Mucosa of descending colon (tissue), 3 donors: Measurements from ENCODE around the gene RAB3GAP1. TPM values are rescaled to one million over a fixed set of nuclear protein-coding genes. Genes with fewer than 3 reads are reported as not detected.
A peak's percentile ranks its signal among the peaks of the same experiment; 100 is the strongest.
"Not testable (repeated sequence)": the region's sequence is repeated elsewhere in the genome, so short reads cannot be mapped to it uniquely, and the experiment has no call there.

Experiments used
- ATAC-seq: fragments of 200-7000 bp; cut with Tn5 transposase; one replicate; pipeline ENCODE4 v1.9.1; 2020; ENCODE audit warnings: mild to moderate bottlenecking, moderate library complexity
- DNase-seq, 3 donors: peaks; one replicate each; pipeline ENCODE4 v3.0.0-alpha.2; 2020
- H3K36me3 ChIP-seq: fragments of 200-600 bp; one replicate; pipeline ENCODE4 v1.8.0; 2021; ENCODE audit warnings: low read depth, mild to moderate bottlenecking
- H3K4me1 ChIP-seq: fragments of 200-600 bp; one replicate; pipeline ENCODE4 v1.8.0; 2021; ENCODE audit warnings: low read depth, mild to moderate bottlenecking
- H3K4me3 ChIP-seq: fragments of 200-600 bp; one replicate; pipeline ENCODE4 v1.8.0; 2021; ENCODE audit warnings: mild to moderate bottlenecking
- H3K9me3 ChIP-seq: fragments of 200-600 bp; one replicate; pipeline ENCODE4 v1.8.0; 2021; ENCODE audit warnings: mild to moderate bottlenecking
- intact Hi-C, 2 donors: fragments of 100-400 bp; cut with DNase I in 1 of 2; cut with micrococcal nuclease in 1 of 2; formaldehyde crosslinking; loops; one replicate each; pipeline versions ENCODE4 v1.11.0 to v1.11.1; 2022; cut with DNase I, micrococcal nuclease
- total RNA-seq, 3 donors: library from RNA; stranded (reverse); fragmentation: NEBNext Ultra II Directional in 2 of 3; extraction: Animal tissue kit (Norgen Biotek cat#: 25700) in 2 of 3; gene quantifications; one replicate each; pipeline versions ENCODE4 v1.2.1 to v1.2.4, GENCODE V29; 2021 to 2023
- TF ChIP-seq, protein P1 (sequence below): fragments of 200-600 bp; IDR thresholded peaks from one replicate; pipeline ENCODE4 v1.8.0; 2022; ENCODE audit warnings: antibody characterized with exemption, mild to moderate bottlenecking
- donor health status: DM: no; HTN: no; CAD: no; lungs with moderate emphysema.
- donor health status: DM: no; HTN: no; CAD: no.
- donor health status: DM: no; HTN: yes; CAD: no.

The RAB3GAP1 gene
- total RNA-seq, 3 donors from 2014 or later = 37.5 to 60.1 (median 43.0) TPM

DNA sequence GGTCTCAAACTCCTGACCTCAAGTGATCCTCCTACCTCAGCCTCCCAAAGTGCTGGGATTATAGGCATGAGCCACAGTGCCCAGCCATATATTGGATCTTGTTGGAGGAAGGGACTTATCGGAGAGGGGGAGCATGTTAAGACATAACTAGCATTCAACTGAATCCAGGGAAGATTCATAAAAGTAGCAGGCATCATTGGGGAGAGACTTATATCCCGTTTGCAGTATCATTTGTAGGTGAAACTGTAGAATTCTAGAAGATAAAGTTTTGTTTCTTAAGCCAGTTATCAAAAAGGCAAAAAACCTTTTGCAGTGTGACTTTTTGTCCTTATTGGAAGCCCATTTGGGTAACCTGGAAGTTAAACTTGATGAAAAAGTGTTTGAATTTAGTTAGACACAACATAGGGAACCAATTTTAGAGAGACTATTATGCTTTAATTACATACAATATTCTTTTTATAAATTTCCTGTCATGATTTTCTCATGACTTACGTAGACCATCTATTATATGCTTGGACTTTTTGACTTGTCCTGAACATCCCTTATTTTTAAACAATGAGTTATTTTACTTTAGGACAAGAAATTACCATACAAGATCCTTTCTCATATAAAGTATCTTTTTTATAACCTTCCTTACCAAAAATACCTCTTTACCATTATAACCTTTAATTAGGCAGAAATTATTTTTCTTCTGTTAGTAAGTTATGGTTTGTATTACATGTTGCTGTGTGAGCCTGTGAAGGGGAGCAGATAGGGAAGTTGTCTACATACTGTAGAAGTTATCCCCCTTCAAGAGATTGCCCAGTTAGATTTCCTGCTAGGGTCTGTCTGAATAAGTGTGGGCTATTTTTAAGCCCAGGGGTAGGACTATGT is 20.3 kb downstream of the RAB3GAP1 start:
- no peak overlapping the region for H3K4me3 ChIP-seq
- H3K9me3 ChIP-seq = peaks cover 16% of the 10 kb centered on the region
- H3K4me1 ChIP-seq = peaks cover 5% of the 10 kb centered on the region
- no peaks in the 10 kb centered on the region for H3K36me3 ChIP-seq
- no peak for DNase-seq
- intact Hi-C loops = no loop called here
- TF ChIP-seq, protein P1, sequence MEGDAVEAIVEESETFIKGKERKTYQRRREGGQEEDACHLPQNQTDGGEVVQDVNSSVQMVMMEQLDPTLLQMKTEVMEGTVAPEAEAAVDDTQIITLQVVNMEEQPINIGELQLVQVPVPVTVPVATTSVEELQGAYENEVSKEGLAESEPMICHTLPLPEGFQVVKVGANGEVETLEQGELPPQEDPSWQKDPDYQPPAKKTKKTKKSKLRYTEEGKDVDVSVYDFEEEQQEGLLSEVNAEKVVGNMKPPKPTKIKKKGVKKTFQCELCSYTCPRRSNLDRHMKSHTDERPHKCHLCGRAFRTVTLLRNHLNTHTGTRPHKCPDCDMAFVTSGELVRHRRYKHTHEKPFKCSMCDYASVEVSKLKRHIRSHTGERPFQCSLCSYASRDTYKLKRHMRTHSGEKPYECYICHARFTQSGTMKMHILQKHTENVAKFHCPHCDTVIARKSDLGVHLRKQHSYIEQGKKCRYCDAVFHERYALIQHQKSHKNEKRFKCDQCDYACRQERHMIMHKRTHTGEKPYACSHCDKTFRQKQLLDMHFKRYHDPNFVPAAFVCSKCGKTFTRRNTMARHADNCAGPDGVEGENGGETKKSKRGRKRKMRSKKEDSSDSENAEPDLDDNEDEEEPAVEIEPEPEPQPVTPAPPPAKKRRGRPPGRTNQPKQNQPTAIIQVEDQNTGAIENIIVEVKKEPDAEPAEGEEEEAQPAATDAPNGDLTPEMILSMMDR = no peak
- no peak for ATAC-seq

DNA sequence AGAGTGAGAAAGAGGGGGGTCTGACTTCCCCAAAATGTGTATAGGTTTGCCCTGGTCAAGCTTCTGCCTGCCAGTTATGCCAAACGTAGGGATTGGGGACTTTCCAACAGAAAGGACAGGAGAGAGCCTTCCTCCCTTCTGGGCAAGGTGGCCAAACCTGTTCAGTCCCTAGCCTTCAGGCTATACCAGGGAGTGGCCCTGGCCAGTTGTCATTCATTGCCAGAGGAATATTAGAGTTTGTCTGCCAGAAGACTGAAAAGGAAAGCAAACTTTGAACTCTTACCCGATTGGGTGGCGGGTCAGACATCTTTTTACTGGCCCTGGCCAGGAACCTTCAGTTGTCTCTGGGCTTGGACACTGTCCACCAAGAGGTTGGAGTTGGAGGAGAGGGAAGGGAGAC is 22.1 kb downstream of the RAB3GAP1 start:
- H3K36me3 ChIP-seq = no peaks in the 10 kb centered on the region
- H3K4me3 ChIP-seq = no peak overlapping the region
- H3K9me3 ChIP-seq = peaks cover 16% of the 10 kb centered on the region
- TF ChIP-seq, protein P1 = no peak
- ATAC-seq (peak; percentile 98), DNase-seq (peak; percentile 35 to 56 (median 49))
- H3K4me1 ChIP-seq = peaks cover 5% of the 10 kb centered on the region
- intact Hi-C loops = no loop called here

DNA sequence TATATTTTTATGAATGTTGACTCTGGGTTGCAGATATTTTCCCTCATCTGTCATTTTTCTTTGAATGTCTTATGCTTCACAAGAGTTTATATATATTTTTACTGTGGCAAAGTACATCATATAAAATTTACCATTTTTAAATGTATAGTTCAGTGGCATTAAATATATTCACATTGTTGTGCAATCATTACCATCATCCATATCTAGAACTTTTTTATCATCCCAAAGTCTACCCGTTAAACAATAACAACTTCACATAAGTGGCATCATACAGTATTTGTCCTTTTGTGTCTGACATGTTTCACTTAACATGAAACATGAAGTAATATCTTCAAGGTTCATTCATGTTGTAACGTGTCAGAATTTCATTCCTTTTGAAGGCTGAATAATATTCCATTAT is 24.5 kb downstream of the RAB3GAP1 start:
- ATAC-seq = no peak
- Histone ChIP-seq H3K36me3 (no peaks in the 10 kb centered on the region), H3K9me3 (peaks cover 14% of the 10 kb centered on the region), H3K4me1 (peaks cover 5% of the 10 kb centered on the region), H3K4me3 (no peak overlapping the region)
- TF ChIP-seq, protein P1 = no peak
- intact Hi-C loops = no loop called here
- no peak for DNase-seq

DNA sequence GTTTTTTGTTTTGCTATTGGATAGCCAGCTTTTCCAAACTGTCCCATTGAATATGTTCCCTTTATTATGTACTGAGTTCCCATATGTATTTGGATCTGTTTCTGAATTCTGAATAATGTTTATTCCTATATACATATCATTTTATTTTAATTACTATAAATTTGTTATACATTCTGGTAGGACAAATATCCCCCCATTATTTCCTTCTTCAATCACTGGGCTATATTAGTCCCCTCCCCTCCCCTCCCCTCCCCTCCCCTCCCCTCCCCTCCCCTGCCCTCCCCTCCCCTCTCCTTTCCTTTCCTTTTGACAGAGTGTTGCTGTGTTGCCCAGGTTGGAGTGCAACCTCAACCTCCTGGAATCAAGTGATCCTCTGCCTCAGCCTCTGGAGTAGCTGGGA is 26.3 kb downstream of the RAB3GAP1 start:
- DNase-seq (no peak), ATAC-seq (no peak)
- TF ChIP-seq, protein P1 = no peak
- no peaks in the 10 kb centered on the region for H3K9me3 ChIP-seq
- no peak overlapping the region for H3K4me3 ChIP-seq
- peaks cover 5% of the 10 kb centered on the region for H3K4me1 ChIP-seq
- intact Hi-C loops = no loop called here
- H3K36me3 ChIP-seq = no peaks in the 10 kb centered on the region

DNA sequence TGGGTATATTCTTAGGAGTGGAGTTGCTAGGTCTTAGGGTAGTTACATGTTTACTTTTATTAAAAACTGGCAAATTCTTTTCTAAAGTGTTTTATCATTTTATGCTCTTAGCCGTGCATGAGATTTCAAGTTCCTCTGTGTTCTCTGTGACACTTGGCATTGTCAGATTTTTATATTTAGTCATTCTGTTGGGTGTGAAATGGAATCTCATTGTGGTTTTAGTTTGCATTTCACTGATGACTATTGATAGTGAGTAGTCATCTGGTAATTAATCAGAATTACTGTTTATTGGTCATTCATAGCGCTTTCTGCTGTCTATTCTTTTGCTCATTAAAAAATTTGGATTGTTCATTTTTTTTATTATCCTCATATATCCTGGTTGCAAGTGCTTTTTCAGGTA is 34.1 kb downstream of the RAB3GAP1 start:
- Histone ChIP-seq H3K9me3 (no peaks in the 10 kb centered on the region), H3K4me1 (peaks cover under 1% of the 10 kb centered on the region), H3K36me3 (no peaks in the 10 kb centered on the region), H3K4me3 (no peak overlapping the region)
- TF ChIP-seq, protein P1 = no peak
- DNase-seq (no peak), ATAC-seq (no peak)
- intact Hi-C loops = no loop called here

- H3K4me3 ChIP-seq, H3K9me3 ChIP-seq, DNase-seq, intact Hi-C loops, H3K36me3 ChIP-seq, ATAC-seq: not testable (repeated sequence)
- peaks cover 20% of the 10 kb centered on the region for H3K4me1 ChIP-seq
Observed at GRCh38 chr2:135089597-135089996, 37.5 kb downstream of the RAB3GAP1 start.
